Stimulated activated CD4-positive, alpha-beta T cell treated with anti-CD3 and anti-CD28 coated beads, Interleukin-1b, Interleukin-23, amount 100 ng/mL, for 24 hours (primary cell): ENCODE results near the gene TENM3.

Source experiments
- DNase-seq, 4 experiments: peaks; one replicate each; pipeline ENCODE4 v3.0.0-alpha.2; 2020; ENCODE audit warnings: low read depth in 4 of 4, low spot score in 1 of 4

Gene TENM3

DNA sequence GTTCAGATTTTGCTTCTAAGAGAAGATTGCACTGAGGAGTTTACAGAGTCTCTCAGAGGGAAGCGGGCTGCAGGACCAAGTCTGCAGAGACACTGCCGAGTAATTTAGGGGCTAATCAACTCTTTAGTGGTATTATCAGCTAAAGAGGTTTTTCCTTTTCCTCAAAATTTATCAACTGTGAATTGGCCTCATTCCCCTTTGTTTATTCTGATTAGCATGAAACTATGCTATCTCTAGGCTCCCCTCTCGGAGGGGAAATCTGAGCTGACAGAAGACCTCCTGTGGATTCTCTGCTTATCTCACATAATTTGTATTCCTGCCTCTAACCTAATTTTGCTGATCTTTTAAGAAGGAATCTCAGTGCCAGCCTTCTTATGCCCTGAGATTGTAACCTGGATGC lies 473.0 kb downstream of the TENM3 start:
- no peak for DNase-seq

DNA sequence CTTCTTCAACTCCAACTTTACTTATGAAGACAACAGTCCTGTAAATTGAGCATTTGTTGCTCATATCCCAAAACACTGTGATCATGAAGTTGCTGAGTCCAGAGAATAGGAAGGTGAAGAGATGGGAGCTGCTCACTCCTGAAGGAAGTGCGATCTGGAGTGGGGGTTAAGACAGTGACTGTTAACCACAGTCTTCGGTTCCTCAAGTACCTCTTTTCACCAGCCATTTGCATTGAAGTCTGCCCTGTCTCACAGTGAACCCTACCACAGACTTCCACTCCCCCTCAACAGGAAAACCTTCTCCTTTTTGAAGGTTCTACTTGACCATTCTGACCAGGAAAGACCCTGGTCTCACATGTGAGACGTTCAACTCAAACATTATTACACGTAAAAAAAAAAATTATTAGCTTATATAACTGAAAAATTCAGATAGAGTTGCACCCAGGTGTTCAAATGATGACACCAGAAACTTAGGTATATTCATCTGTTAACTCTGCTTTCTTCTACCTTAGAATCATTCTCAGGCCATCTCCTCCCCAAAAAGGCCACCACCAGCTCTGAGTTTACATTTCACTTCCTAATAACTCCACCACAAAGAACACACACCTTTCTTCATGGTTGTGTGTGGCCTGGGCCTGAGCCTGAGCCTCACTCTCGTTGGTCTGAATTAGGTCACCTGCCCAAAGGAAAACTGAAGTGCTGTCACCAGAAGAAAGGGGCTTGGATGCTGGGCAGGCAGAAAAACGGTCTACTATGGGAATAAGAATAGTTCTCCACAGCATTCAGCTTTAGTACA lies 474.8 kb downstream of the TENM3 start:
- no peak for DNase-seq

DNA sequence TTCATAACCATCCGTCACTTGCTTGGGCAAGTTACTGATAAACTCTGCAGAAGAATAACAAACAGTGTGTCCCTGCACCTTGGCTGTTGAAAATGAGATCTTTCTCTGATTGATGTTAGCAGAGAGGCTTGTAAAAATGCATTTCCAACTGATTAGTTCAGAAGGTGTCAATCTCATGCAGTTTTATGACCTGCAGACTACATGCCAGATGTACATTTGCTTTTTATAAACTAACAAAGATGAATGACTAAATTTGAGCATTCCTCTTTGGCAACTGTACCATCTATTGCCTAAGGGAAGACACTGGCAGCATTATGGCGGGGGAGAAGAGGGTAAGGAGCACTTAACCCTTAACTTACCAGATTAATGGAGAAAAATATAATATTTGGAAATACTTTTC lies 481.2 kb downstream of the TENM3 start:
- DNase-seq = no peak

DNA sequence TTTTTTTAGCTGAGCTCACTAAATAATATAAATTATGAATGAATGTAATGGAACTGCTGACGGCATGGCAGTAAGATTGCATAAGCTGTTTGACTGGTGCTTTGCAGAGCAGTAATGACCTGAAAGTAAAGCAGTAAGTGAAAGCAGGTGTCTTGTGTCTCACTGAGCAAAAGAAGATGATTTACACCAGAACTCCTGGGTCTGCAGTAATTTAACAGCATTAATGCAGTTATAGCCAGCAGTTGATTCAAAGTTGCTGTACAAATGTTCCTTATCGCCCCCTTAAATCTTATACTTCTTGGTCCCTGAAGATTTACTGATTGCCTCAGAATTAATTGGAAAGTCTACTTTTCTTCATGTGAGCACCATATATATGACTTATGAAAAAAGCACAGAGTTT lies 486.3 kb downstream of the TENM3 start:
- no peak for DNase-seq

DNA sequence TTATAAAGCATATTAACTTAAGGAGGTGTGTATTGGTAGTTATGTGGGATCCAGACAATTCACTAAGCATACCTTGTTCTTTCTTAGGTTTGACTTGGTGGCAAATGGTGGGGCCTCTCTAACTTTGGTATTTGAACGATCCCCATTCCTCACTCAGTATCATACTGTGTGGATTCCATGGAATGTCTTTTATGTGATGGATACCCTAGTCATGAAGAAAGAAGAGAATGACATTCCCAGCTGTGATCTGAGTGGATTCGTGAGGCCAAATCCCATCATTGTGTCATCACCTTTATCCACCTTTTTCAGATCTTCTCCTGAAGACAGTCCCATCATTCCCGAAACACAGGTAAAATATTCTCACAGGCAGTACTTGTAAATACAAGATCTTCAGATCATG lies 487.6 kb downstream of the TENM3 start:
- no peak for DNase-seq

DNA sequence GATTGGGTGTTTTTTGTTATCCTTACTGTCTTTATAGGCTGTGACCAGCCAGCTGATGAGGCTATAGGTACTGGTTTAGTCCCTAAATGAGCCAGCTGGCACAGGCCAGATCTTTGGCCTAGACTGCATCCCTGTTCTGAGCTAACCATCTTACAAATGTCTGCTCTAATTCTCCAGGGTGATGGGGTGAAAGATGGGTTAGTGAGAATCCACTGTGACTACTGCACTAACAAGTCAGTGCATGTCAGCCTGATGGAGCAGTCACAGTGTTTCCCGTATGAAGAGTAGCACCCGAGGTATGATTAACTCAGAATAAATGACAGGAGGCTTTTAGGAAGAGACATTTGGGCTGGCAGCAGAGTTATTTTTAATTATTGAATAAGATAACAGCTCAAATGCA lies 493.0 kb downstream of the TENM3 start:
- no peak for DNase-seq

DNA sequence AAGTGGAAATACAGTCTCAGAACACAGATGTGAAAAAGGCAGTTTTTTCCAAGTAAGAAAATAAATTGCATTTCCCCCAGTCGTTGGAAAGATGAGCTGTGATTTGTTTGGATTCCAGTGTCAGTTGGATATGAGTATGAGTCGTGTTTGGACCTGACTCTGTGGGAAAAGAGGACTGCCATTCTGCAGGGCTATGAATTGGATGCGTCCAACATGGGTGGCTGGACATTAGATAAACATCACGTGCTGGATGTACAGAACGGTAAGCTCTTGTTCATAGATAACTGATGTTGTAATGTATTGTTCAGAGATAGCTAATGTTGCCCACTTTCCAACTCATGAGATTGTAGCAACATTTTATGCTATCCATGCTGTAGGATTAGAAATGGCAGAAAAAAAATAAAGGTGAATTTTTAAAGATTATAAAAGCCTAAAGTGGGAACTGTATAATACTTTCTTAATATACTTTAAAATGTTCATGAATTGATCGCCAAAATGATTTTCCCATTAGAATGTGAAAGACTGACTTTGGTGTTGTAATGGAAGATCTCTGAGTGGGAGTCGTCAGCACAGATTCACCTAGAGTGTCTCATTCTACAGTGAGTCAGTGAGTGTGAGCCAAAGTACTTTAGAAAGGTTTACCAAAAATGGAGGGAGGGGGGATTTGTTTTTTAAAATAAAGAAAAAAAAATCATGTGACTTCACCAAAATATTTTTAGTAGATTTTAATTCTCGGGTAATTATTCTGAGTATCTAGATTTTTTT lies 495.3 kb downstream of the TENM3 start:
- no peak for DNase-seq

DNA sequence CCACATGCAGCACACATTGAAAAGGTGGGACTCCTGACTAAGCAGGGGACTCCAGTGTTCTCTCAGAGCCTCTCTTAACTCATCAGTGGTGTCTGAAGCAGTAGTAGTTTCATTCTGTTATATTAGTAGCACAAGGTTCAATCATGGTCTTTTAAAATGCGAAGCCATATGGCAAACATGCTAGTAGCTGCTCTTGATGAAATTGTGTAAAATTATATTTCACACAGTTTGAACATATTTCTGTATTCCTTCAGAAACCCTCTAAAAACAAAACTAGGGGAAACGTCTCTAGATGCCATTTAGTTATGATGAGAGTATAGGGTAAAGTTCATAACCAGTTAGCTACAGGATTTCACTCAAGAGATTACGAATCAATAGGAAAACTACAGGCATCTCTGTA lies 497.1 kb downstream of the TENM3 start:
- DNase-seq = no peak

DNA sequence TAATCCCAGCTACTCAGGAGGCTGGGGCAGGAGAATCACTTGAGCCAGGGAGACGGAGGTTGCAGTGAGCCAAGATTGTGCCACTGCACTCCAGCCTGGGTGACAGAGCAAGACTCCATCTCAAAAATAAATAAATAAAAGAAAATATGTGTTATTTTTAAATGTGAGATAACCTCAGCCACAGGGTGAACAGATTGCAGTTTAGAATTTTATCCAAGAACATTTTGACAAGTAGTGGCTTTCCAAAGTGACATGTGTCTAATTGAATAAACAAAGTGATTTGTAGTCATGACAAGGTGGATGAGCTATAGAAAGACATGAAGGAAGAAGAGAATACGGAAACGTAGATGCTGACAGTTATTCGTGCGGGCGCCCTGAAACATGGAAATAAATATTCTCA lies 497.9 kb downstream of the TENM3 start:
- no peak for DNase-seq

DNA sequence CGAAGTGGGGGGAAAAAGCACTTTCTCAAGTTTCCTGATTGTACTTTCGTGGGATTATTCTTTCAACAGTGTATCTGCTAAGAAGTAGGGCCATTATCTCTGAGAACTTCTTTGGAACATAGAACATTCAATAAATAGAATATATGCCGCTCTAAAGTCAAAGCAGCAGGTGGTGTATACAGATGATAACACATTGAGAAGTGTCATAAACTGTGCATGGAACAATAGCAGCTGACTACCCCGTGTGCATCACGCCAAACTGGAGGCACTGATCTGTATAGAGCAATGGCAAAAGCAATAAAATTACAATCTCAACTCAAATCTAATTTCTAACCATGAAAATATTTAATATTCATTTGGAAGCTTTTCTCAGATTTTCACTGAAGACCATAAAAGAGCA lies 498.7 kb downstream of the TENM3 start:
- DNase-seq = no peak

DNA sequence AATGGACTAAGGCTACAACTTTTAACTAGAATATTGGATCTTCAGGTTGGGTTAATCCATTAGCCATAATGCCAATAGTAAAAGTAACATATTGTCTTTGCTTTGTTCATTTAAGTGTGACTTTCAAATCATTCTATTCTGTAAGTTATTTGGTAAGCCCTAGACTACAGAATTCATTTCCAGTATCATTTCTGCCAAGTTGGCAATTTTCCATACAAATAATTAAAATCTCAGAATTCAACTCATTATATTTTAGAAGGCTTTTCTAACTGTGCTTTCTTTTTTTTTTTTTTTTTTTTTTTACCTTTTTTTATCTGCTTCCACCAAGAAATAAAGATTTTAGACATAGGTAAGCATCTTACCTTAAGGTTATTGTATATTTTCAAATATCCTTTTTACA lies 500.6 kb downstream of the TENM3 start:
- DNase-seq = no peak

DNA sequence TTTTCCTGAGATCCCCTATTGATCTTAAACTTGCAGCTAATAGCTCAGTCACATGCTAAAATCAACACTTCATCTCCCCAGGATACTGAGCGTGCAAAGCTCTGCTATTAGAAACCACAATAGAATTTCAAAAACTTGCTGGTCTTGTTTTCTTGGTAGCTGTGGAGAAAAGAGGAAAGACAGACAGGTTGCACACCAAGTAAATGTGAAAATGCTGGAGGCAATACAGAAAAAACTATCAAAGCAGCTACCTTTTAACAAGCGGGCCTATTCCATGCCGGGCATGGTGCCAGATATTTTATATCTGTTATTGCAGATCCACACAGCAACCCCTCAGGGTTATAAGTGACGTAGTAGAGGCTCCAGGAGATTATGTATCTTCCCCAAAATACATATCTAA lies 502.0 kb downstream of the TENM3 start:
- DNase-seq = no peak

DNA sequence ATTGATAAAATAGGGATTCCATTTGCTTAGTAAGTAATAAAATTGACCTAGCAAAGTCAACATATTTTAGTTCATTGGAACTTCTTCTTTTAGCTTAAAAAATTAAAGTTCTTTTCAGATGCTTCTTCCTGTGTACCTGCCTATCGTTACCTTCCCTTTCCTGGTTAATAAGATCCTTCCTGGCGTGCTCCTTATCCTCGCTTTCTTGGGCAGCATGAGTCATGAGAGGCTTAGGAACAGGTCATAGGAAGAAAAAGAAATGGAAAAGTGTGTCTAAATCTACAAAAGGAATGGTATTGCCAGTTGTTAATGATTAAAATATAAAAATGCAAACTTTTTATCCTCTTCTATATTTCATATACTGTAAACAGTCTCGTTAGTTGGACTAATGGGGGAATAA lies 503.7 kb downstream of the TENM3 start:
- DNase-seq = no peak

DNA sequence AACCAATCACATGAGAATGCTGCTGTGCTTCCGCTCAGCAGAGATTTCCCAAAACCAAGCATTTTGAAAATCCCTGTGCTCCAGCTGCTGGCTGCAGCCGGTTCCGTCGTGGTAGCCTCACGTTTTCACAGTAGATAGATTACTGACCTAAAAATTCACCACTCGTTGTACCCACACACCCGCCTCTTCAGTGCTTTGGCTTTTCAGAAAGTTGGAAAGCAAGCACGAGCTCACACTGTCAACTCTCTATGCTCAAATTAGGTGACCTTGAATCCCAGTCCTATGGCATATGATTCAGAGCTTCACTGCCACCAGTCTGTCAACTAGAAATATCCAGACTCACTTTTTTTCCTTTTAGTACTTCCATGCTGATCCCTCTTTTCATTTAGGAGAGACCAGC lies 505.1 kb downstream of the TENM3 start:
- no peak for DNase-seq

DNA sequence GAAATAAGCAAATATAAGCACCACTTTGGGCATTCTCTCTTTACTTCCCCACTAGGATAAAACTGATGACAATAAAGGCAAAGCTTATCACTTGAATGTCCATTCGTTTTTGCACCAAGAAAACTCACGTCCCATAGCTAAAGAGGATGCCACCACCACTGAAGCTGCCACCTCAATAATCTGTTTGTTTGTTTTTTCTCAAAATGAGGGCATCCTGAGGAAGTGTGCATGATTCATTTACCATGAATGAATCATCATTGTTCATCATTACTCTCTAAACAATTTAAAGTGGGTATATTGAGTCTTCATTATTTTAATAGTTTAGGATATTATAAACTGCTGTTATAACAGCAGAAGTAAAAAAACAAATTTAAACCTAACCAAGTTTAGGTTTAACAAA lies 505.7 kb downstream of the TENM3 start:
- DNase-seq = no peak

DNA sequence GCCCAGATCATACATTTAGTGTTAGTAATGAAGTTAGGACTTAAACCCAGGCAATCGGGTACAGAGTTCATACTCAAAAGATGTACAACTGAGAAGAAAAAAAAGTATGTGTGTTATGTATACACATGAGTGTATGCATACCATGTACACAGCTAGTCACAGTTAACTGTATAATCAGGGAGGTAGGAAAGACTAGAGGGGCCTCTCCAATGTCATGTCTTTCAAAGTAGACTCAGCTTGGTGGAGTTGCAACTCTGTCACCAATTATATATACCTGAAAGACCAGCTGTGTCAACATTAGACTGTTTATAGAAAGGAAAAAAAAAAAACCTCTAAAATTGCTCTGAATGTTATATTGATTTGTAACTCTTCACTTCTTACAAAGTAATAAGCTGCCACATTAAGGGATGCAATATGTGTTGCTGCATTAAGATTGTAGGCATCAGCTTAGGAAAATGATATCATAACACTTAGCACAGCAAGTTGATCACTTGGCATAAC lies 506.5 kb downstream of the TENM3 start:
- DNase-seq = no peak

DNA sequence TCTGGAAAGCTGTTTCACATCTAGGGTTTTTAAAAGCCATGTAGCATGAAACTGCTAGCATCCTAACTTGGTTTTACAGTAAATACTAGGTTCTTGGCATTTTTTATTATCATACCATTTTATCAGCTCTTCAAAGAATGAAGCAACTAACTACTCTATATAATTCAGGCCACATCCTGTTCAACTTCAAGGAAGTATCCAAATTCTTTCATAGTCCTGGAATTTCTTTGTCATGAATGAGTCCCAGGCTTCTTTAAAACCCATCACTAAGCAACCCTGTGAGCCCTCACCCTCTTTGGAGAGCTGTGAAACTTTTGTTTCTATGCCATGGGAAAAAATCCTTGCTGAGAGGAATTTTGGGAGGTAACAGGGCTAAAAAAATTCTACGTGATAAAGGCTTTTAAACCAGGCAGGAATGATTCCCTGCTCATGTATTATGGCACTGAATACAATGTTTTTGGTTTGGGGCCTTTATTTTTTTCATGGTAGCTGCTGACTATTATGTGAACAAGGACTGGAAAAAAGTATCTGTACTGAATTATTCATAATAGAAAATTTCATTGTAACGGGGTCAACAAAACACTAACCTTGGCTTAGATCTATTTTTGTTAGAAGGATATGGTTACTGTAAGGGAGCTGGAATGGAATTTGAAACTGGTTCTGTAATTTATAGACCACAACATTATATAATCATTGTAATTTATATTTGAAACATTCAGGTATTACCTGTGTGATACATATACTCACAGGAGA lies 509.1 kb downstream of the TENM3 start:
- DNase-seq = no peak

DNA sequence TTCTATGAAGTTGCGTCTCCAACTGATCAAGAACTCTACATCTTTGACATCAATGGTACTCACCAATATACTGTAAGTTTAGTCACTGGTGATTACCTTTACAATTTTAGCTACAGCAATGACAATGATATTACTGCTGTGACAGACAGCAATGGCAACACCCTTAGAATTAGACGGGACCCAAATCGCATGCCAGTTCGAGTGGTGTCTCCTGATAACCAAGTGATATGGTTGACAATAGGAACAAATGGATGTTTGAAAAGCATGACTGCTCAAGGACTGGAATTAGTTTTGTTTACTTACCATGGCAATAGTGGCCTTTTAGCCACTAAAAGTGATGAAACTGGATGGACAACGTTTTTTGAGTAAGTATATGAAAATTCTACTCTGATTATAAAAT lies 511.7 kb downstream of the TENM3 start:
- no peak for DNase-seq

DNA sequence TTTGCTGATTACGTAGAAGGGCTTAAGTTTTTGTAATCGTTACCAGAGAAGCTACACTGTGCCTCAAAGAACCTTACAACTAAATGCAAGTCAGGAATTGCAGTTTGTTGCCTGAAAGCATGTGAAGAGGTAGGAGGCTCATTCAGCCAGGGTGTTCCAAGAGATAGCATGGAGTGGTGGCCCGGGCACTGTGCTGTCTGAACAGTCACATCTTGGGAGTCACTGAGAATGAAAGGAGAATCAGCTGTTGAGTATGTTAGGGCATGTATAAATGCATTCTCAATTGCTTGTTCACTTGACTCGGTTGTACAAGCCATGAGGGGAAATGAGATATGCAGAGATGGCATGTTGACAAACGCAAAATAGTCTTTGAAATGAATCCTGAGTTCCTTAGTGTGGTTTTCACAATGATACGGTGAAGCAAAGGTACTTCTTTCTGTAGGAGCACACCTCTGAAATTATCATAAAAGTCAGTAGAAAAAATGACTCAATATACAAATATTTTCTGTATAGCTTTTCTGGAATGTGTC lies 513.0 kb downstream of the TENM3 start:
- no peak for DNase-seq

DNA sequence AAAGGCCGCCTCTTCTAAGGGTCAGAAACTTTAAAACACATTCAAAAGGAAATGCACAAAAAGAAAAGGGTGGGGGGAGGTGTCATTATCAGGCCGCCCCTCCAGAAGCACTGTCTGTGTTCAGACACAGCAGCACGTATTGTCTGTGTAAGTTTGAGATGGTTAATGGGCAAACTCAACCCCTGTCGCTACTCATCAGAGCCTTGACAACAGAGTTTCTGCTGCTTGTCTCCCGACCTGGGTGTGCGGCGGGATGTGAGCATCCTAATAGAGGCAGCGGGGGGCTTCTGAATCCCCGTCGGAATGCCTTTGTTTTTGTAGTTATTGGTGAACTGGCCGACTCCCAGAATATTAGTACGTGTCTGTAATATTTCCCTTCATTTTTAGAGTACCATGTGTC lies 515.1 kb downstream of the TENM3 start:
- DNase-seq = no peak

DNA sequence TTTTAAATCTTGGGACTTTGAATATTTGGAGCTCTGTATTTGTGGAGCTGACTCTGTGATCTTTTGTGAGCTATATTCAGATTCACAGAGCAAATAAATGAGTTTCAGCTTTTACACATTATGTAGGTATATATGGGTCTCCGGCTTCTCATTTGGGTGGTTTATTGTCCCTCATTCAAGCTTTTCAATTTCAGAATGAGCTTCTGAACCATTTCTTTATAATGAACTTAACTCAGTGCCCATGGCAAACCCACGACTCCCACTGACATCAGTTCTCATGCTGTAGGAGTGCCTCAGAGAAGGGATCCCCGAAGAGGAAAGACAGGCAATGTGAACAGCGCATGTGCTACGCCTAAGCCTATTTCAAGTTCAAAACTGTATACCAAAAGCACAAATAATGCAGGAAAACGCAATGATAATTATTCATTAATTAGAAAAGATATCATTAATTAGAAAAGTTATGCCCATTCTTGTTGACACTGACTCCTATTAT lies 517.4 kb downstream of the TENM3 start:
- DNase-seq = no peak
